Natural killer cell (primary cell): ENCODE data around the gene AGTRAP. TPM values are rescaled to one million over a fixed set of nuclear protein-coding genes. Genes with fewer than 3 reads are reported as not detected.

ENCODE experiments used
- ATAC-seq, 3 donors: fragments of 150-1000 bp in 2 of 3; fragments of 200-7000 bp in 1 of 3; cut with Tn5 transposase; 1 replicate in 1 of 3; 2 replicates in 2 of 3; pipeline ENCODE4 v1.10.0; 2021; ENCODE audit warnings: mild to moderate bottlenecking in 2 of 3, moderate library complexity in 2 of 3
- DNase-seq, 2 donors: peaks; one replicate each; pipeline versions ENCODE4 v3.0.0 to v3.0.0-alpha.2; 2013 to 2021; ENCODE audit warnings: mixed read lengths in 1 of 2
- H3K27ac ChIP-seq: one replicate; pipeline ENCODE4 v1.5.1; 2013; ENCODE audit warnings: mild to moderate bottlenecking, low read length
- H3K27me3 ChIP-seq: one replicate; pipeline ENCODE4 v1.6.1; 2013; ENCODE audit warnings: low read length; ENCODE audit not compliant: control insufficient read depth, insufficient read depth
- H3K36me3 ChIP-seq: one replicate; pipeline ENCODE4 v1.6.1; 2013; ENCODE audit warnings: low read length; ENCODE audit not compliant: control insufficient read depth, insufficient read depth
- H3K4me1 ChIP-seq: one replicate; pipeline ENCODE4 v1.6.1; 2013; ENCODE audit warnings: low read length; ENCODE audit not compliant: control insufficient read depth, insufficient read depth
- H3K4me3 ChIP-seq: one replicate; pipeline ENCODE4 v1.5.1; 2013; ENCODE audit warnings: low read length
- H3K9me3 ChIP-seq: one replicate; pipeline ENCODE4 v1.6.1; 2013; ENCODE audit warnings: low read length; ENCODE audit not compliant: control insufficient read depth, insufficient read depth
- H3K27ac Mint-ChIP-seq, 2 donors: one replicate each; pipeline ENCODE4 v1.8.0; 2022; ENCODE audit warnings: mild to moderate bottlenecking in 2 of 2, mixed read lengths in 2 of 2, moderate library complexity in 1 of 2
- H3K27me3 Mint-ChIP-seq, 2 donors: one replicate each; pipeline ENCODE4 v1.8.0; 2022; ENCODE audit warnings: low read depth in 2 of 2, mixed read lengths in 2 of 2
- H3K36me3 Mint-ChIP-seq: one replicate; pipeline ENCODE4 v1.8.0; 2022; ENCODE audit warnings: mixed read lengths
- H3K4me1 Mint-ChIP-seq, 2 donors: one replicate each; pipeline ENCODE4 v1.8.0; 2022; ENCODE audit warnings: mixed read lengths in 2 of 2
- H3K4me3 Mint-ChIP-seq: one replicate; pipeline ENCODE4 v1.8.0; 2022; ENCODE audit warnings: mild to moderate bottlenecking, moderate library complexity, mixed read lengths
- H3K9me3 Mint-ChIP-seq, 2 donors: one replicate each; pipeline ENCODE4 v1.8.0; 2022; ENCODE audit warnings: mixed read lengths in 2 of 2
- WGBS: methylation state at CpG from one replicate; pipeline ENCODE4 v1.1.7; 2013; ENCODE audit warnings: missing lambda C conversion rate; ENCODE audit not compliant: insufficient coverage; 5-methylcytosine and 5-hydroxymethylcytosine counted together
- intact Hi-C: fragments of 100-400 bp; cut with micrococcal nuclease; formaldehyde crosslinking; loops from one replicate; pipeline ENCODE4 v1.14.2; 2022
- total RNA-seq, 4 donors: library from RNA; stranded (reverse); fragments of 120-200 nt in 1 of 4; gene quantifications; one replicate each; pipeline versions ENCODE4 v1.2.3 to v1.2.4, GENCODE V29; 2013 to 2022
- TF ChIP-seq, protein P1 (sequence below): fragments of 200-600 bp; IDR thresholded peaks from one replicate; pipeline ENCODE4 v1.8.0; 2022; ENCODE audit warnings: antibody characterized with exemption

Gene AGTRAP
- total RNA-seq, 3 donors from 2014 or later (not counting 1 experiment from before 2014, with no cell fraction given), result 94.6 to 122 (median 104) TPM

DNA sequence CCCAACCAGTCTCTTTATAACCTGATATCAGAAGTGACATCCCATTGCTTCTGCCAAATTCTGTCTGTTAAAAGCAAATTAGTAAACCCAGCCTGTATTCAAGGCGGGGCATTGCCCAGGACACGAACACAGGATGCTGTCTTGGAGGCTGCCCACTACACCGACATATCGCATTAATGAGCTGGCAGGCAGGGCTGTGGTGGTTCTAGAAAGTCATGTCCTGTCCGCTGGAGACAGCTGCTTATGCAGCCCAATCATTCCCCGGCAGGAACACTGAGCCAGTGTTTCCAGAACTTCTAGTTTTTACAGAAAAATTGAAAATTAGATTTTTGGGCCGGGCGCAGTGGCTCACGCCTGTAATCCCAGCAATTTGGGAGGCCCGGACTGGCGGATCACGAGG lies 45.4 kb downstream of the AGTRAP start:
- no peaks in the 10 kb centered on the region for H3K36me3 Mint-ChIP-seq
- no peak for ATAC-seq
- no peak for DNase-seq
- WGBS, result 96% methylated on average over 12 of the region's 12 CpGs
- H3K4me3 ChIP-seq, result no peak overlapping the region
- H3K9me3 ChIP-seq, result no peaks in the 10 kb centered on the region
- TF ChIP-seq, protein P1, sequence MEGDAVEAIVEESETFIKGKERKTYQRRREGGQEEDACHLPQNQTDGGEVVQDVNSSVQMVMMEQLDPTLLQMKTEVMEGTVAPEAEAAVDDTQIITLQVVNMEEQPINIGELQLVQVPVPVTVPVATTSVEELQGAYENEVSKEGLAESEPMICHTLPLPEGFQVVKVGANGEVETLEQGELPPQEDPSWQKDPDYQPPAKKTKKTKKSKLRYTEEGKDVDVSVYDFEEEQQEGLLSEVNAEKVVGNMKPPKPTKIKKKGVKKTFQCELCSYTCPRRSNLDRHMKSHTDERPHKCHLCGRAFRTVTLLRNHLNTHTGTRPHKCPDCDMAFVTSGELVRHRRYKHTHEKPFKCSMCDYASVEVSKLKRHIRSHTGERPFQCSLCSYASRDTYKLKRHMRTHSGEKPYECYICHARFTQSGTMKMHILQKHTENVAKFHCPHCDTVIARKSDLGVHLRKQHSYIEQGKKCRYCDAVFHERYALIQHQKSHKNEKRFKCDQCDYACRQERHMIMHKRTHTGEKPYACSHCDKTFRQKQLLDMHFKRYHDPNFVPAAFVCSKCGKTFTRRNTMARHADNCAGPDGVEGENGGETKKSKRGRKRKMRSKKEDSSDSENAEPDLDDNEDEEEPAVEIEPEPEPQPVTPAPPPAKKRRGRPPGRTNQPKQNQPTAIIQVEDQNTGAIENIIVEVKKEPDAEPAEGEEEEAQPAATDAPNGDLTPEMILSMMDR, result no peak
- no peaks in the 10 kb centered on the region for H3K27me3 Mint-ChIP-seq
- no peak overlapping the region for H3K27ac Mint-ChIP-seq
- no peak overlapping the region for H3K4me3 Mint-ChIP-seq
- intact Hi-C loops, result no loop called here
- H3K9me3 Mint-ChIP-seq, result no peaks in the 10 kb centered on the region
- peaks cover 5 to 12% of the 10 kb centered on the region in 2 donors for H3K4me1 Mint-ChIP-seq
- peaks cover 18% of the 10 kb centered on the region for H3K4me1 ChIP-seq
- H3K27me3 ChIP-seq, result no peaks in the 10 kb centered on the region
- no peaks in the 10 kb centered on the region for H3K36me3 ChIP-seq
- no peak overlapping the region for H3K27ac ChIP-seq

DNA sequence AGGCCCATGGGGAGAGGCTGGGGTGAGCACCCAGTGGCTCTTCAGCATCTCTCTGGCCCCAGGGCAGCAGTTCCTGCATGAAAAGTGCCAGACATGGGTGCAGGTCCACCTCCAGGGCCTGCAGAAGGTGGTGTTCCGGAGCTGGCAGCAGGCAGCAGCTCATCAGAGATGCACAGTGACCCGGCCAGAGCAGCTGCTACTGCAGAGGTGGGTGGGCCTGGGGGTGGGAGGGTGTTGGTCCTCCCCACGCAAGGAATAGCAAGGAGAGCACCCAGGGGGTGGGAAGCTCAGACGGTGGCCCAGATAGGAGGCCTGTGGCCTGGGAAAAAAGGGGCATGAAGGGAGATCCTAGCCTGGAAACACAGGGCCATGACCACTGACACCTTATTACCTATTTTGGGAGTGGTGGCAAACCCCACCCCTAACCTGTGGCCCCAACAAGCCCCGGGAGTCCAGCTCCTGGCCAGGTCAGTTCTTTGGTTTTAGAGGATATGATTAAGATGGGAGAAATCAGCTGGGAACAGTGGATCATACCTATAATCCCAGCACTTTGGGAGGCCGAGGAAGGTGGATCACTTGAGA lies 46.3 kb downstream of the AGTRAP start:
- Mint-ChIP-seq H3K4me1 (peaks cover 5 to 12% of the 10 kb centered on the region in 2 donors), H3K36me3 (no peaks in the 10 kb centered on the region), H3K27ac (no peak overlapping the region), H3K9me3 (no peaks in the 10 kb centered on the region), H3K27me3 (no peaks in the 10 kb centered on the region), H3K4me3 (no peak overlapping the region)
- intact Hi-C loops, result no loop called here
- 85% methylated on average over 5 of the region's 6 CpGs for WGBS
- ATAC-seq (no peak), DNase-seq (no peak)
- Histone ChIP-seq H3K4me1 (peaks cover 18% of the 10 kb centered on the region), H3K27ac (no peak overlapping the region), H3K27me3 (no peaks in the 10 kb centered on the region), H3K9me3 (no peaks in the 10 kb centered on the region), H3K4me3 (no peak overlapping the region), H3K36me3 (no peaks in the 10 kb centered on the region)
- TF ChIP-seq, protein P1, result no peak

DNA sequence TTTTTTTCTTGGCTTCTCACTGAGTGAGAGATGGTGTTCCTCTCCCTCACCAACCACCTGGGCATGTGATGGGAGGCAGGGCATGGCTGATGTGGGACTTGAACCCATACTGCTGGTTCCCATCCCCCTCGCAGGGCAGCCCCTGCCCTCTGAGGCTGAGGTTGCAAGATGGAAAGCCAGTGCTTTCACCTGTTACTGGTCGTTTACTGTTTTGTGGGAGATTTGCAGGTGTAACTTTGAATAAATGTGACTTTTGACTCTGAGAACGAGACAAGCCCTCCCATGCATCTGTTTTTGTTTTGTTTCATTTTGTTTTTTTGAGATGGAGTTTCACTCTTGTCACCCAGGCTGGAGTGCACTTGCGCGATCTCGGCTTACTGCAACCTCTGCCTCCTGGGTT lies 47.6 kb downstream of the AGTRAP start:
- Mint-ChIP-seq H3K4me1 (peaks cover 5 to 12% of the 10 kb centered on the region in 2 donors), H3K27me3 (no peaks in the 10 kb centered on the region), H3K27ac (no peak overlapping the region), H3K36me3 (no peaks in the 10 kb centered on the region), H3K9me3 (no peaks in the 10 kb centered on the region), H3K4me3 (no peak overlapping the region)
- Histone ChIP-seq H3K9me3 (no peaks in the 10 kb centered on the region), H3K27me3 (no peaks in the 10 kb centered on the region), H3K36me3 (no peaks in the 10 kb centered on the region), H3K4me1 (peaks cover 18% of the 10 kb centered on the region), H3K4me3 (no peak overlapping the region), H3K27ac (no peak overlapping the region)
- WGBS, result 89% methylated on average over 6 of the region's 6 CpGs
- intact Hi-C loops, result no loop called here
- TF ChIP-seq, protein P1, result no peak
- DNase-seq (no peak), ATAC-seq (no peak)
